Measurements from ENCODE around the gene GSTT4.
"Not testable (repeated sequence)": the region's sequence is repeated elsewhere in the genome, so short reads cannot be mapped to it uniquely, and the experiment has no call there.

Gene GSTT4

GRCh38 chr22:23984430-23984829 is 20.8 kb downstream of the GSTT4 start:
- DNase-seq: peak; percentile 10

GRCh38 chr22:23980567-23980966 is 24.7 kb downstream of the GSTT4 start:
- DNase-seq: not testable (repeated sequence)

- DNase-seq: not testable (repeated sequence)
Observed at GRCh38 chr22:23979557-23980240, 25.6 kb downstream of the GSTT4 start, which contains the start of gene GSTT2. TSS of gene GSTT2 (plus strand) at chr22:23980134.

- DNase-seq: not testable (repeated sequence)
Observed at GRCh38 chr22:23977304-23977703, 27.9 kb downstream of the GSTT4 start.

GRCh38 chr22:23974836-23975352 is 30.4 kb downstream of the GSTT4 start:
- DNase-seq: not testable (repeated sequence)

- DNase-seq: not testable (repeated sequence)
Observed at GRCh38 chr22:23974345-23974744, 30.9 kb downstream of the GSTT4 start, which contains the start of gene DDT. TSS of gene DDT (minus strand) at chr22:23974441. CDS start at chr22:23974414, 27 bp downstream.

GRCh38 chr22:23971927-23972326 is 33.3 kb downstream of the GSTT4 start:
- DNase-seq: not testable (repeated sequence)

GRCh38 chr22:23970816-23971486 is 34.3 kb downstream of the GSTT4 start:
- no peak for DNase-seq

- DNase-seq: no peak
Observed at GRCh38 chr22:23970201-23970641, 35.0 kb downstream of the GSTT4 start.

- DNase-seq: no peak
Observed at GRCh38 chr22:23969071-23969470, 36.2 kb downstream of the GSTT4 start.

- not testable (repeated sequence) for DNase-seq
Observed at GRCh38 chr22:23966568-23966967, 38.7 kb downstream of the GSTT4 start, which contains the start of gene DDTL. TSS of gene DDTL (plus strand) at chr22:23966888. CDS start at chr22:23966915, 27 bp downstream.

GRCh38 chr22:23966094-23966493 is 39.2 kb downstream of the GSTT4 start:
- DNase-seq: not testable (repeated sequence)

GRCh38 chr22:23961084-23961771 is 44.0 kb downstream of the GSTT4 start, which contains the start of gene GSTT2B:
TSS of gene GSTT2B (minus strand) at chr22:23961195. CDS start at chr22:23961131, 64 bp downstream.
- not testable (repeated sequence) for DNase-seq

GRCh38 chr22:23956301-23956900 is 48.9 kb downstream of the GSTT4 start:
- DNase-seq: peak; percentile 42

- DNase-seq: not testable (repeated sequence)
Observed at GRCh38 chr22:23955886-23956285, 49.4 kb downstream of the GSTT4 start.

GRCh38 chr22:23954991-23955305 is 50.3 kb downstream of the GSTT4 start:
- DNase-seq: not testable (repeated sequence)

GRCh38 chr22:23954193-23954990 is 50.9 kb downstream of the GSTT4 start:
- not testable (repeated sequence) for DNase-seq

GRCh38 chr22:23953485-23953884 is 51.8 kb downstream of the GSTT4 start:
- DNase-seq: not testable (repeated sequence)

GRCh38 chr22:23952794-23953405 is 52.4 kb downstream of the GSTT4 start:
- DNase-seq: not testable (repeated sequence)

- DNase-seq: not testable (repeated sequence)
Observed at GRCh38 chr22:23951383-23951782, 53.9 kb downstream of the GSTT4 start.

GRCh38 chr22:23949764-23950163 is 55.5 kb downstream of the GSTT4 start:
- DNase-seq: not testable (repeated sequence)
